Body of pancreas (tissue), 4 donors: Measurements from ENCODE around the gene GJC2. TPM values are rescaled to one million over a fixed set of nuclear protein-coding genes. Genes with fewer than 3 reads are reported as not detected.

Experiments used
- ATAC-seq: fragments of 150-250 bp; one replicate; pipeline ENCODE4 v1.9.1; 2016
- DNase-seq, 4 donors: peaks; one replicate each; pipeline ENCODE4 v3.0.0-alpha.2; 2019
- H3K27ac ChIP-seq, 4 donors: fragments of 200-600 bp; sonication (generic); 1 replicate in 3 of 4; 2 replicates in 1 of 4; pipeline versions ENCODE4 v1.5.1 to v1.6.1; 2016 to 2019; ENCODE audit warnings: mild to moderate bottlenecking in 1 of 4, mixed read lengths in 1 of 4, moderate library complexity in 1 of 4
- H3K27me3 ChIP-seq, 2 donors: fragments of 200-600 bp; sonication (generic); one replicate each; pipeline ENCODE4 v1.6.0; 2016; ENCODE audit warnings: mild to moderate bottlenecking in 1 of 2
- H3K36me3 ChIP-seq, 2 donors: fragments of 200-600 bp; sonication (generic); replicated peaks in 1 of 2; 2 replicates each; pipeline ENCODE4 v1.5.1; 2016; ENCODE audit warnings: low read depth in 2 of 2; ENCODE audit not compliant: insufficient read depth in 1 of 2
- H3K4me1 ChIP-seq: fragments of 200-600 bp; sonication (generic); one replicate; pipeline ENCODE4 v1.6.0; 2016
- H3K4me3 ChIP-seq, 2 donors: fragments of 200-600 bp; sonication (generic); 1 replicate in 1 of 2; 2 replicates in 1 of 2; pipeline ENCODE4 v1.5.1; 2016 to 2019
- H3K9me3 ChIP-seq, 3 donors: fragments of 200-600 bp; sonication (generic); 1 replicate in 2 of 3; 2 replicates in 1 of 3; pipeline ENCODE4 v1.5.1; 2016
- CTCF ChIP-seq, 7 experiments: fragments of 450-650 bp in 4 of 7; fragments of 200-600 bp in 3 of 7; sonication (generic) in 3 of 7; IDR thresholded peaks; one replicate each; pipeline ENCODE4 v1.5.1; 2016 to 2019; ENCODE audit warnings: antibody characterized with exemption in 7 of 7
- POLR2A ChIP-seq, 3 donors: fragments of 450-650 bp; IDR thresholded peaks; one replicate each; pipeline ENCODE4 v1.6.1; 2016; ENCODE audit warnings: antibody characterized with exemption in 3 of 3, mild to moderate bottlenecking in 2 of 3
- WGBS, 2 donors: methylation state at CpG; one replicate each; pipeline ENCODE4 v1.1.5; 2017; 5-methylcytosine and 5-hydroxymethylcytosine counted together
- intact Hi-C: fragments of 100-400 bp; cut with DNase I; formaldehyde crosslinking; loops from one replicate; pipeline ENCODE4 v1.15.1; 2023
- total RNA-seq, 2 donors: library from RNA; depleted of rRNA; stranded (reverse); fragments of >200 nt; gene quantifications; one replicate each; pipeline ENCODE4 v1.1.0, GENCODE V29; 2016

The GJC2 gene
- total RNA-seq = 1 to 10 TPM in 1 of 2 donors, under 1 TPM in 1; 0.33 to 1.6 TPM

- ATAC-seq = no peak
- H3K4me3 ChIP-seq = no peak within 1 kb of the TSS
Observed at GRCh38 chr1:228149406-228150119, at the start of gene GJC2. Gene GJC2, plus strand, starts transcription at chr1:228149930. Its CDS starts 7,829 bp downstream, at chr1:228157759.

GRCh38 chr1:228100822-228101613 is 48.7 kb upstream of the GJC2 start:
- Histone ChIP-seq H3K27ac (peak overlapping the region in 3 of 4 donors; percentile 40 to 82 (median 45)), H3K4me3 (no peak overlapping the region), H3K9me3 (no peaks in the 10 kb centered on the region), H3K36me3 (peaks cover 7 to 14% of the 10 kb centered on the region in 2 donors), H3K4me1 (peaks cover 54% of the 10 kb centered on the region), H3K27me3 (no peaks in the 10 kb centered on the region)
- ATAC-seq (no peak), DNase-seq (peak in 3 of 4 donors; percentile 44 to 56 (median 55))
- intact Hi-C loops = no loop called here
- TF ChIP-seq CTCF (IDR thresholded peaks at IDR 0.05) = no peak
- WGBS, 2 donors = 54 to 60% methylated on average over 11 to 12 of the region's 12 CpGs

More at GRCh38 chr1:228149406-228150119, at the start of gene GJC2:
- Histone ChIP-seq H3K36me3 (peaks cover 0 to 14% of the 10 kb centered on the region in 2 donors), H3K4me1 (peaks cover 22% of the 10 kb centered on the region), H3K9me3 (no peaks in the 10 kb centered on the region), H3K27me3 (no peaks in the 10 kb centered on the region), H3K27ac (peak within 1 kb of the TSS; percentile 4 to 71 (median 45))
- intact Hi-C loops = no loop called here
- DNase-seq = peak in 2 of 4 donors; percentile 9 to 12
- TF ChIP-seq POLR2A (IDR thresholded peaks at IDR 0.05) (no peak), CTCF (IDR thresholded peaks at IDR 0.05) (no peak)
- 72 to 89% methylated on average over 8 to 15 of the region's 17 CpGs for WGBS, 2 donors

GRCh38 chr1:228101614-228101993 is 48.1 kb upstream of the GJC2 start:
- intact Hi-C loops = no loop called here
- 18 to 20% methylated on average over 15 of the region's 15 CpGs for WGBS, 2 donors
- TF ChIP-seq CTCF (IDR thresholded peaks at IDR 0.05) (no peak), POLR2A (IDR thresholded peaks at IDR 0.05) (no peak)
- DNase-seq = no peak
- H3K9me3 ChIP-seq = no peaks in the 10 kb centered on the region
- H3K4me1 ChIP-seq = peaks cover 48% of the 10 kb centered on the region
- H3K4me3 ChIP-seq = no peak overlapping the region
- H3K36me3 ChIP-seq = peaks cover 7 to 16% of the 10 kb centered on the region in 2 donors
- no peaks in the 10 kb centered on the region for H3K27me3 ChIP-seq
- peak overlapping the region; percentile 82 to 97 (median 92) for H3K27ac ChIP-seq
- ATAC-seq = no peak

- ATAC-seq (peak; percentile 9), DNase-seq (peak; percentile 50 to 63 (median 54))
- Histone ChIP-seq H3K27me3 (no peaks in the 10 kb centered on the region), H3K4me3 (peak overlapping the region; percentile 48 to 73), H3K36me3 (peaks cover 6 to 15% of the 10 kb centered on the region in 2 donors), H3K9me3 (no peaks in the 10 kb centered on the region), H3K4me1 (peaks cover 42% of the 10 kb centered on the region), H3K27ac (peak overlapping the region; percentile 82 to 97 (median 92))
- no peak for TF ChIP-seq POLR2A (IDR thresholded peaks at IDR 0.05)
- peak in 2 of 7 experiments; percentile 7 to 8 for TF ChIP-seq CTCF (IDR thresholded peaks at IDR 0.05)
- 2 to 4% methylated on average over 17 to 68 of the region's 73 CpGs for WGBS, 2 donors
- intact Hi-C loops = no loop called here
Observed at GRCh38 chr1:228101994-228102790, 47.5 kb upstream of the GJC2 start.
